IPS-18a (cell line): Measurements from ENCODE around the gene TAF11L5.
"Not testable (repeated sequence)": the region's sequence is repeated elsewhere in the genome, so short reads cannot be mapped to it uniquely, and the experiment has no call there.

Experiments used
- H3K27ac ChIP-seq: one replicate; pipeline ENCODE4 v1.5.1; 2013; ENCODE audit warnings: low read length
- H3K27me3 ChIP-seq: one replicate; pipeline ENCODE4 v1.6.1; 2013; ENCODE audit warnings: mild to moderate bottlenecking, low read length; ENCODE audit not compliant: control insufficient read depth, insufficient read depth
- H3K36me3 ChIP-seq: one replicate; pipeline ENCODE4 v1.6.1; 2013; ENCODE audit warnings: low read depth, low read length; ENCODE audit not compliant: control insufficient read depth
- H3K4me1 ChIP-seq: one replicate; pipeline ENCODE4 v1.6.1; 2013; ENCODE audit warnings: low read depth, low read length; ENCODE audit not compliant: control insufficient read depth
- H3K4me3 ChIP-seq: one replicate; pipeline ENCODE4 v1.5.1; 2013; ENCODE audit warnings: low read length
- H3K9ac ChIP-seq: one replicate; pipeline ENCODE4 v1.6.1; 2013; ENCODE audit warnings: mild to moderate bottlenecking, low read length, moderate library complexity
- H3K9me3 ChIP-seq: one replicate; pipeline ENCODE4 v1.6.1; 2013; ENCODE audit warnings: low read depth, low read length; ENCODE audit not compliant: control insufficient read depth

TAF11L5 gene

GRCh38 chr5:17517526-17517925 lies 7.5 kb upstream of the TAF11L5 start:
- H3K36me3 ChIP-seq, H3K4me1 ChIP-seq, H3K4me3 ChIP-seq, H3K9ac ChIP-seq, H3K9me3 ChIP-seq, H3K27ac ChIP-seq, H3K27me3 ChIP-seq: not testable (repeated sequence)

DNA sequence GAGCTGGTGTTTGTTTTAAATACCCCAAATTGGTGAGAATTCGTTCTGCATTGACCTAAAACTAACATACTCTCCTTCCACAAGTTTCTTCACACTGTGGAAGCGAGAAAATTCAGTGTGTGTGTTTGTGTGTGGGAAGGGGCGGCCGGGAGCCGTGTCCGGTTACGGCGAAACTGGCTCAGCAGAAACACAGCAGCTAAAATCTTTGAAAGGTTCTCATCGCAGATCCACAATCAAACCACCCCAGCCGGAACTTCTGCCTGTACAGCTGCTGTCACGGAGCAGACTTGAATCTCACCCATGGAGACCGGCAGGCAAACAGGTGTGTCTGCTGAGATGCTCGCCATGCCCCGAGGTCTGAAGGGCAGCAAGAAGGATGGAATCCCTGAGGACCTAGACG lies 7.0 kb upstream of the TAF11L5 start, which contains the start of gene TAF11L3:
TAF11L3 (plus strand) TSS at position 301 of the 400 bp plus-strand sequence.
- not testable (repeated sequence) for H3K4me3 ChIP-seq, H3K27ac ChIP-seq, H3K36me3 ChIP-seq, H3K4me1 ChIP-seq, H3K27me3 ChIP-seq, H3K9ac ChIP-seq, H3K9me3 ChIP-seq

DNA sequence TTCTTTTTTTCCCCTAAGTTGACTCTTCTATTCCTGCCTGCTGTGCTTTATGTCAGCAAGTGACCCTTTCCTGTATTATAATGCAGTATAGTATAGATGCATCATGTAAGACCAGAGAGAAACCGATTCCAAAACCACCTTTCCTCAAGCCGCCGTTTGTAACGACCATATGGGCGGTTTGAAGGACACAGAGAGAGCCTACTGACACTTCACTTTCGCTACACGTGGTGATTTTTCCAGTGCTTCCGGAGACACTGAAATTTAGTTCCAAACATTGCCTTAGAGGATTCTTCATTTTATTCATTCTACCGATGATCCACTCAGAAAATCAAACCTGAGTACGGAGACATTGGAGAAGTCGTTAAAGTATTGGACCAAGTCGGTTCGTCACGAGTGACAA lies 5.5 kb upstream of the TAF11L5 start:
- H3K36me3 ChIP-seq, H3K27me3 ChIP-seq, H3K4me1 ChIP-seq, H3K27ac ChIP-seq, H3K4me3 ChIP-seq, H3K9ac ChIP-seq, H3K9me3 ChIP-seq: not testable (repeated sequence)

DNA sequence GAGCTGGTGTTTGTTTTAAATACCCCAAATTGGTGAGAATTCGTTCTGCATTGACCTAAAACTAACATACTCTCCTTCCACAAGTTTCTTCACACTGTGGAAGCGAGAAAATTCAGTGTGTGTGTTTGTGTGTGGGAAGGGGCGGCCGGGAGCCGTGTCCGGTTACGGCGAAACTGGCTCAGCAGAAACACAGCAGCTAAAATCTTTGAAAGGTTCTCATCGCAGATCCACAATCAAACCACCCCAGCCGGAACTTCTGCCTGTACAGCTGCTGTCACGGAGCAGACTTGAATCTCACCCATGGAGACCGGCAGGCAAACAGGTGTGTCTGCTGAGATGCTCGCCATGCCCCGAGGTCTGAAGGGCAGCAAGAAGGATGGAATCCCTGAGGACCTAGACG lies 3.5 kb upstream of the TAF11L5 start, which contains the start of gene TAF11L4:
TAF11L4 (plus strand) TSS at position 301 of the 400 bp plus-strand sequence.
- H3K27me3 ChIP-seq, H3K4me3 ChIP-seq, H3K4me1 ChIP-seq, H3K9ac ChIP-seq, H3K9me3 ChIP-seq, H3K27ac ChIP-seq, H3K36me3 ChIP-seq: not testable (repeated sequence)

- H3K4me1 ChIP-seq, H3K9ac ChIP-seq, H3K36me3 ChIP-seq, H3K4me3 ChIP-seq, H3K27ac ChIP-seq, H3K27me3 ChIP-seq, H3K9me3 ChIP-seq: not testable (repeated sequence)
Observed at GRCh38 chr5:17526504-17526903, 1.5 kb downstream of the TAF11L5 start.

DNA sequence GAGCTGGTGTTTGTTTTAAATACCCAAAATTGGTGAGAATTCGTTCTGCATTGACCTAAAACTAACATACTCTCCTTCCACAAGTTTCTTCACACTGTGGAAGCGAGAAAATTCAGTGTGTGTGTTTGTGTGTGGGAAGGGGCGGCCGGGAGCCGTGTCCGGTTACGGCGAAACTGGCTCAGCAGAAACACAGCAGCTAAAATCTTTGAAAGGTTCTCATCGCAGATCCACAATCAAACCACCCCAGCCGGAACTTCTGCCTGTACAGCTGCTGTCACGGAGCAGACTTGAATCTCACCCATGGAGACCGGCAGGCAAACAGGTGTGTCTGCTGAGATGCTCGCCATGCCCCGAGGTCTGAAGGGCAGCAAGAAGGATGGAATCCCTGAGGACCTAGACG lies 3.3 kb downstream of the TAF11L5 start, which contains the start of gene TAF11L6:
TAF11L6 (plus strand) TSS at position 301 of the 400 bp plus-strand sequence.
- H3K4me1 ChIP-seq, H3K36me3 ChIP-seq, H3K4me3 ChIP-seq, H3K9ac ChIP-seq, H3K27me3 ChIP-seq, H3K27ac ChIP-seq, H3K9me3 ChIP-seq: not testable (repeated sequence)
